Measurements from ENCODE around the gene PMPCA. TPM values are rescaled to one million over a fixed set of nuclear protein-coding genes. Genes with fewer than 3 reads are reported as not detected.

Gene PMPCA
- total and polyA plus RNA-seq, 12 donors = 59.3 to 85.2 (median 75.4) TPM

DNA sequence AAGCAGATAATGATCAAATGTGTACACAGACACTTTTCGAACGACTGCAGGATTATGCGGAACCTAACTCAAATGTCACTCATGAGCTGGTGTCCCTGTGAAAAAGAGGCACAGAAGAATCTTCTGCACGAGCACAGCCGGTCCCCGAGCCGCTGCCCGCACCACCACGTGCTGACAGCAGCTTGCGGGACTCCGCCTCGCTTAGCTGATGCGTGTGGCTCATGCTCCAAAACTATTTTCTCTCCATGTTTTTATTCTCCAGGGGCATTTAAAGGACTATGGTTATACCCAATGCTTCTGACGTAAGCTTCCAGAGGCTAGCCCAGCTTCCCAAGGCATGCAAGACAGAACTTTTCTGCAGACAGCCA lies 62.9 kb downstream of the PMPCA start:
- H3K36me3 ChIP-seq = peaks cover 7 to 100% (median 76%) of the 10 kb centered on the region in 9 donors
- H3K9me3 ChIP-seq = no peaks in the 10 kb centered on the region
- WGBS, 2 donors = 90 to 93% methylated on average over 14 of the region's 14 CpGs
- DNase-seq (no peak), ATAC-seq (no peak)
- no peak overlapping the region for H3K4me3 ChIP-seq
- H3K27me3 ChIP-seq = no peaks in the 10 kb centered on the region
- H3K4me1 ChIP-seq = peaks cover 0 to 4% (median 0%) of the 10 kb centered on the region in 9 donors
- intact Hi-C loops (cut with DNase I) = no loop called here
- no peak overlapping the region for H3K27ac ChIP-seq
- TF ChIP-seq, protein P1, sequence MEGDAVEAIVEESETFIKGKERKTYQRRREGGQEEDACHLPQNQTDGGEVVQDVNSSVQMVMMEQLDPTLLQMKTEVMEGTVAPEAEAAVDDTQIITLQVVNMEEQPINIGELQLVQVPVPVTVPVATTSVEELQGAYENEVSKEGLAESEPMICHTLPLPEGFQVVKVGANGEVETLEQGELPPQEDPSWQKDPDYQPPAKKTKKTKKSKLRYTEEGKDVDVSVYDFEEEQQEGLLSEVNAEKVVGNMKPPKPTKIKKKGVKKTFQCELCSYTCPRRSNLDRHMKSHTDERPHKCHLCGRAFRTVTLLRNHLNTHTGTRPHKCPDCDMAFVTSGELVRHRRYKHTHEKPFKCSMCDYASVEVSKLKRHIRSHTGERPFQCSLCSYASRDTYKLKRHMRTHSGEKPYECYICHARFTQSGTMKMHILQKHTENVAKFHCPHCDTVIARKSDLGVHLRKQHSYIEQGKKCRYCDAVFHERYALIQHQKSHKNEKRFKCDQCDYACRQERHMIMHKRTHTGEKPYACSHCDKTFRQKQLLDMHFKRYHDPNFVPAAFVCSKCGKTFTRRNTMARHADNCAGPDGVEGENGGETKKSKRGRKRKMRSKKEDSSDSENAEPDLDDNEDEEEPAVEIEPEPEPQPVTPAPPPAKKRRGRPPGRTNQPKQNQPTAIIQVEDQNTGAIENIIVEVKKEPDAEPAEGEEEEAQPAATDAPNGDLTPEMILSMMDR (IDR thresholded peaks at IDR 0.05) = no peak

Other genes with a start within 250 kb of the PMPCA start
- not detected for gene LHX3, start 205.5 kb upstream of the PMPCA start, total RNA-seq
- gene LHX3, start 205.5 kb upstream of the PMPCA start, polyA plus RNA-seq = not detected
- 1 to 10 TPM; 4.6 to 9.1 (median 7.7) TPM for gene QSOX2, start 164.8 kb upstream of the PMPCA start, total RNA-seq
- 1 to 10 TPM; 5.6 to 8.6 TPM for gene QSOX2, start 164.8 kb upstream of the PMPCA start, polyA plus RNA-seq
- under 1 TPM in 3 of 10 donors, not detected in 7; 0.02 to 0.04 (median 0.03) TPM for gene CCDC187, start 106.6 kb upstream of the PMPCA start, total RNA-seq
- gene CCDC187, start 106.6 kb upstream of the PMPCA start, polyA plus RNA-seq = under 1 TPM in 1 of 2 donors, not detected in 1; 0.07 TPM
- 10 to 100 TPM; 19.4 to 50.2 (median 24.8) TPM for gene GPSM1, start 83.1 kb upstream of the PMPCA start, total RNA-seq
- gene GPSM1, start 83.1 kb upstream of the PMPCA start, polyA plus RNA-seq = 10 to 100 TPM; 26.2 to 87.8 TPM
- 10 to 100 TPM; 23.3 to 39.5 (median 30.7) TPM for gene DNLZ, start 46.9 kb upstream of the PMPCA start, total RNA-seq
- 10 to 100 TPM; 37.0 to 49.2 TPM for gene DNLZ, start 46.9 kb upstream of the PMPCA start, polyA plus RNA-seq
- 1 to 10 TPM in 5 of 10 donors, under 1 TPM in 4, not detected in 1; 0.21 to 2.0 (median 1.1) TPM for gene CARD9, start 37.0 kb upstream of the PMPCA start, total RNA-seq
- 1 to 10 TPM; 1.3 to 1.6 TPM for gene CARD9, start 37.0 kb upstream of the PMPCA start, polyA plus RNA-seq
- 1 to 10 TPM; 3.4 to 6.1 (median 4.7) TPM for gene SNAPC4, start 10.5 kb upstream of the PMPCA start, total RNA-seq
- 1 to 10 TPM; 3.0 to 8.3 TPM for gene SNAPC4, start 10.5 kb upstream of the PMPCA start, polyA plus RNA-seq
- gene ENTR1, start within 50 bp of the PMPCA start, total RNA-seq = 10 to 100 TPM; 11.5 to 26.9 (median 14.9) TPM
- gene ENTR1, start within 50 bp of the PMPCA start, polyA plus RNA-seq = 10 to 100 TPM; 21.4 to 23.7 TPM
- 10 to 100 TPM in 3 of 10 donors, 1 to 10 TPM in 7; 7.4 to 12.5 (median 9.3) TPM for gene INPP5E, start 29.2 kb downstream of the PMPCA start, total RNA-seq
- 10 to 100 TPM in 1 of 2 donors, 1 to 10 TPM in 1; 6.6 to 16.8 TPM for gene INPP5E, start 29.2 kb downstream of the PMPCA start, polyA plus RNA-seq
- gene SEC16A, start 72.4 kb downstream of the PMPCA start, total RNA-seq = 10 to 100 TPM; 21.9 to 35.9 (median 28.6) TPM
- 10 to 100 TPM; 24.4 to 35.6 TPM for gene SEC16A, start 72.4 kb downstream of the PMPCA start, polyA plus RNA-seq
- 10 to 100 TPM; 12.0 to 27.0 (median 21.8) TPM for gene NOTCH1, start 135.4 kb downstream of the PMPCA start, total RNA-seq
- gene NOTCH1, start 135.4 kb downstream of the PMPCA start, polyA plus RNA-seq = 10 to 100 TPM in 1 of 2 donors, 1 to 10 TPM in 1; 7.3 to 14.5 TPM

All from heart right ventricle (tissue), 16 donors.